Neural crest cell (in vitro differentiated cells): ENCODE measurements around the gene S100A8. TPM values are rescaled to one million over a fixed set of nuclear protein-coding genes. Genes with fewer than 3 reads are reported as not detected.

Experiments used
- DNase-seq: peaks from one replicate; pipeline ENCODE4 v3.0.0; 2021; ENCODE audit warnings: low read depth, mixed read lengths, low spot score
- H3K27ac Mint-ChIP-seq: one replicate; pipeline ENCODE4 v1.8.0; 2021; ENCODE audit warnings: mild to moderate bottlenecking, mixed read lengths; ENCODE audit not compliant: unreplicated experiment
- H3K27me3 Mint-ChIP-seq: 2 replicates; pipeline ENCODE4 v1.8.0; 2021; ENCODE audit warnings: low read depth, mild to moderate bottlenecking, mixed read lengths
- H3K36me3 Mint-ChIP-seq: 2 replicates; pipeline ENCODE4 v1.8.0; 2021; ENCODE audit warnings: low read depth, mild to moderate bottlenecking, mixed read lengths
- H3K4me1 Mint-ChIP-seq: 2 replicates; pipeline ENCODE4 v1.8.0; 2021; ENCODE audit warnings: mixed read lengths
- H3K4me3 Mint-ChIP-seq: one replicate; pipeline ENCODE4 v1.8.0; 2021; ENCODE audit warnings: mild to moderate bottlenecking, mixed read lengths
- H3K9me3 Mint-ChIP-seq: 2 replicates; pipeline ENCODE4 v1.8.0; 2021; ENCODE audit warnings: mixed read lengths
- total RNA-seq: library from RNA; stranded (reverse); gene quantifications from 2 replicates; pipeline ENCODE4 v1.2.1, GENCODE V29; 2021
- TF ChIP-seq, protein P1 (sequence below): fragments of 200-600 bp; sonication (generic); conservative IDR thresholded peaks from 2 replicates; pipeline ENCODE4 v1.5.0; 2021; ENCODE audit warnings: antibody characterized with exemption, mild to moderate bottlenecking

Gene S100A8
- total RNA-seq, 1 donor from 2014 or later, result not detected

GRCh38 chr1:153375511-153375910 is 15.4 kb downstream of the S100A8 start, which contains the start of gene S100A12:
Gene S100A12 (minus strand): TSS chr1:153375621. CDS start chr1:153374592, 1,029 bp downstream.
- TF ChIP-seq, protein P1, sequence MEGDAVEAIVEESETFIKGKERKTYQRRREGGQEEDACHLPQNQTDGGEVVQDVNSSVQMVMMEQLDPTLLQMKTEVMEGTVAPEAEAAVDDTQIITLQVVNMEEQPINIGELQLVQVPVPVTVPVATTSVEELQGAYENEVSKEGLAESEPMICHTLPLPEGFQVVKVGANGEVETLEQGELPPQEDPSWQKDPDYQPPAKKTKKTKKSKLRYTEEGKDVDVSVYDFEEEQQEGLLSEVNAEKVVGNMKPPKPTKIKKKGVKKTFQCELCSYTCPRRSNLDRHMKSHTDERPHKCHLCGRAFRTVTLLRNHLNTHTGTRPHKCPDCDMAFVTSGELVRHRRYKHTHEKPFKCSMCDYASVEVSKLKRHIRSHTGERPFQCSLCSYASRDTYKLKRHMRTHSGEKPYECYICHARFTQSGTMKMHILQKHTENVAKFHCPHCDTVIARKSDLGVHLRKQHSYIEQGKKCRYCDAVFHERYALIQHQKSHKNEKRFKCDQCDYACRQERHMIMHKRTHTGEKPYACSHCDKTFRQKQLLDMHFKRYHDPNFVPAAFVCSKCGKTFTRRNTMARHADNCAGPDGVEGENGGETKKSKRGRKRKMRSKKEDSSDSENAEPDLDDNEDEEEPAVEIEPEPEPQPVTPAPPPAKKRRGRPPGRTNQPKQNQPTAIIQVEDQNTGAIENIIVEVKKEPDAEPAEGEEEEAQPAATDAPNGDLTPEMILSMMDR, result no peak
- no peak within 1 kb of the TSS for H3K4me3 Mint-ChIP-seq
- H3K9me3 Mint-ChIP-seq, result no peaks in the 10 kb centered on the region
- H3K27ac Mint-ChIP-seq, result no peak within 1 kb of the TSS
- peaks cover 44% of the 10 kb centered on the region for H3K27me3 Mint-ChIP-seq
- DNase-seq, result no peak
- no peaks in the 10 kb centered on the region for H3K36me3 Mint-ChIP-seq
- no peaks in the 10 kb centered on the region for H3K4me1 Mint-ChIP-seq

DNA sequence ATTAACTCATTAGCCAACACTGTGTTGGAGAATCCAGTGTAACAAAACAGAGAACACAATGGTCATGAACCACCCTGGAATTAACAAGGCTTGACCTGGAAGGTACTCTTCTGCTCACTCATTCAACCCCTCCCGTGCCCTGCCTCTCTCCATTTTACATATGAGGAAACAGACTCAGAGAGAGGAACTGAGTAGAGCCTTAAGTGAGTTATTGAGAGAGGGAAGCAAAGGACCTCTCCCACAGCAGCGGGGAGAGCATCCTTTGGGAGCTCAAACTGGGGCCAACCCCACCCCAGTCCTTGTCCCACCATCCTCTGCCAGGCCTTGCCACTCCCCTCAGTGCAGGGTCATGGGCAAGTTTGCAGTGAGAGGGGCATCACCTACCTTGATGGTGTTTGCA is 16.8 kb downstream of the S100A8 start:
- DNase-seq, result no peak
- Mint-ChIP-seq H3K4me1 (no peaks in the 10 kb centered on the region), H3K4me3 (no peak overlapping the region), H3K36me3 (no peaks in the 10 kb centered on the region), H3K27me3 (peaks cover 53% of the 10 kb centered on the region), H3K27ac (no peak overlapping the region), H3K9me3 (no peaks in the 10 kb centered on the region)
- TF ChIP-seq, protein P1, result no peak

DNA sequence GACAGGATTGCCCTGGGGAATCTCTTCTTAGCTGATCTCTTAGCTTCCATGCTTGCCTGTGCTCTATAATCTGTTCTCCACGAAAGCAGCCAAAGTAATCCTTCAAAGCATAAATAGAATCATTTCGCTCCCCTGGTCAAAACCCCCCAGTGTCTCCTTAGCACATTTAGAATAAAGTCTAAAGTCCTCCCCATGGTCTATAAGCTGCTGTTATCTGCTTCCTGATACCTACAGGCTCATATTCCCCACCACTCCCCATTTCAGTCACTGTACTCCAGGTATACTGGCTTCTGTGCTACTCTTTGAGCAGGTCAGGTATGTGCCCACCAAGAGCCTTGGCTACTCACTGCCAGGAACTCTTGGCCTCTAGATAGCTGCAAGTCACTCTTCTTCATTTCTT is 18.3 kb downstream of the S100A8 start:
- Mint-ChIP-seq H3K4me3 (no peak overlapping the region), H3K9me3 (no peaks in the 10 kb centered on the region), H3K27me3 (peaks cover 46% of the 10 kb centered on the region), H3K27ac (no peak overlapping the region), H3K4me1 (no peaks in the 10 kb centered on the region), H3K36me3 (no peaks in the 10 kb centered on the region)
- TF ChIP-seq, protein P1, result no peak
- DNase-seq, result no peak

DNA sequence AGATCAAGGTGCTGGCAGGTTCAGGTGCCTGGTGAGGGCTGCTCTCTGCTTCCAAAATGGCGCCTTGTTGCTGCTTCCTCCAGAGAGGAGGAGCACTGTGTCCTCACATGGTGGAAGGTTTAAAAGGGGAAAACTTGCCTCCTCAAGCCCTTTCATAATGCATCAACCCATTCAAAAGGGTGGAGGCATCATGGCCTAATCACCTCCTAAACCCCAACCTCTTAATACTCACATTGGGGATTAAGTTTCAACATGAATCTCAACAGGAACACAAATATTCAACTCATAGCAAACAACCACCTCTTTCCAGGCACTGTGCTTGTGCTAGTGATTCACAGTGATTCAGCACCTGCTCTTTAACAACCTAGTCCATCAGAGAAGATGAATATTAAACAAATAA is 19.6 kb downstream of the S100A8 start:
- DNase-seq, result no peak
- H3K4me3 Mint-ChIP-seq, result no peak overlapping the region

DNA sequence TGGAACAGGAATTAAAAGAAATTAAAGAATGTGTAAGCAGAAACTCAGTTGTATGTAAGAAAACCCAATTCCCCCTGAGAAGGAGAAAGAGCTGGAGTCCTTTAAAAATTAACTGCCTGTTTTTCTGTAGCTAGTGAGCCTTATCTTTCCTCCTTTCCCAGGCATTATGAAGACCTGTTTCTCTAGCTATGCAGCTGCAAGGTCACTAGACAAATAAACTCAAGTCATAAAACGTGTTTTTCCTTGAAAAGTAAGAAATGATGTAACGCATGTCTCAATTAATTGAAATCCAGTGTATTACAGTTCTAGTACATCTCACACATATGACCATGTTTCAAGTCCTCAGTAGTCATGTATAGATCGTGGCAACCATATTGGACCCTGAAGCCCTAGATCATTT is 20.7 kb downstream of the S100A8 start:
- no peak overlapping the region for H3K4me3 Mint-ChIP-seq
- no peak overlapping the region for H3K27ac Mint-ChIP-seq
- no peaks in the 10 kb centered on the region for H3K36me3 Mint-ChIP-seq
- H3K9me3 Mint-ChIP-seq, result no peaks in the 10 kb centered on the region
- H3K4me1 Mint-ChIP-seq, result no peaks in the 10 kb centered on the region
- peaks cover 56% of the 10 kb centered on the region for H3K27me3 Mint-ChIP-seq
- TF ChIP-seq, protein P1, result no peak
- DNase-seq, result no peak

More for the DNA sequence above, 19.6 kb downstream of the S100A8 start:
- no peak overlapping the region for H3K27ac Mint-ChIP-seq
- no peaks in the 10 kb centered on the region for H3K36me3 Mint-ChIP-seq
- no peaks in the 10 kb centered on the region for H3K4me1 Mint-ChIP-seq
- H3K27me3 Mint-ChIP-seq, result peaks cover 46% of the 10 kb centered on the region
- H3K9me3 Mint-ChIP-seq, result no peaks in the 10 kb centered on the region
- TF ChIP-seq, protein P1, result no peak

GRCh38 chr1:153368495-153368894 is 22.4 kb downstream of the S100A8 start:
- no peaks in the 10 kb centered on the region for H3K36me3 Mint-ChIP-seq
- no peak for DNase-seq
- no peaks in the 10 kb centered on the region for H3K4me1 Mint-ChIP-seq
- TF ChIP-seq, protein P1, result no peak
- no peak overlapping the region for H3K4me3 Mint-ChIP-seq
- peaks cover 56% of the 10 kb centered on the region for H3K27me3 Mint-ChIP-seq
- no peak overlapping the region for H3K27ac Mint-ChIP-seq
- H3K9me3 Mint-ChIP-seq, result no peaks in the 10 kb centered on the region
